HEK293T (cell line): ENCODE measurements around the gene EIPR1.

Experiments used
- BHLHE40 ChIP-seq: fragments of 450-650 bp; IDR thresholded peaks from 2 replicates; pipeline ENCODE4 v1.6.1; 2016; ENCODE audit warnings: mild to moderate bottlenecking, moderate library complexity, borderline replicate concordance
- FOXM1 ChIP-seq: fragments of 450-650 bp; IDR thresholded peaks from 2 replicates; pipeline ENCODE4 v1.6.1; 2017; ENCODE audit warnings: mild to moderate bottlenecking, borderline replicate concordance
- PKNOX1 ChIP-seq: fragments of 450-650 bp; IDR thresholded peaks from 2 replicates; pipeline ENCODE4 v1.6.1; 2016
- SP1 ChIP-seq: fragments of 450-650 bp; IDR thresholded peaks from 2 replicates; pipeline ENCODE4 v1.6.1; 2017
- SUZ12 ChIP-seq: fragments of 450-650 bp; IDR thresholded peaks from 2 replicates; pipeline ENCODE4 v1.6.1; 2016; ENCODE audit warnings: mild to moderate bottlenecking

- no peak for TF ChIP-seq PKNOX1
- no peak for TF ChIP-seq FOXM1
- no peak for TF ChIP-seq BHLHE40
- TF ChIP-seq SUZ12 = no peak
- TF ChIP-seq SP1 = no peak
These were observed 190.2 kb downstream of the EIPR1 start for GRCh38 chr2:3187467-3187866.
